Measurements from ENCODE around the gene GPR55.
A peak's percentile ranks its signal among the peaks of the same experiment; 100 is the strongest.

GPR55 gene

GRCh38 chr2:230898713-230899091, 26.3 kb downstream of the GPR55 start:
- no peak for DNase-seq

GRCh38 chr2:230898016-230898712, 26.9 kb downstream of the GPR55 start:
- DNase-seq: no peak

GRCh38 chr2:230896346-230897115, 28.5 kb downstream of the GPR55 start:
- DNase-seq: no peak

- DNase-seq: no peak
Observed at GRCh38 chr2:230895536-230896345, 29.3 kb downstream of the GPR55 start.

- DNase-seq: no peak
Observed at GRCh38 chr2:230893841-230894781, 30.9 kb downstream of the GPR55 start.

GRCh38 chr2:230893338-230893737, 31.7 kb downstream of the GPR55 start:
- DNase-seq: no peak

GRCh38 chr2:230891509-230891908, 33.5 kb downstream of the GPR55 start:
- no peak for DNase-seq

- DNase-seq: no peak
Observed at GRCh38 chr2:230891064-230891463, 34.0 kb downstream of the GPR55 start.

- no peak for DNase-seq
Observed at GRCh38 chr2:230890646-230891045, 34.4 kb downstream of the GPR55 start.

GRCh38 chr2:230889911-230890601, 35.0 kb downstream of the GPR55 start:
- no peak for DNase-seq

- DNase-seq: no peak
Observed at GRCh38 chr2:230888824-230889400, 36.1 kb downstream of the GPR55 start.

- DNase-seq: no peak
Observed at GRCh38 chr2:230887342-230887741, 37.7 kb downstream of the GPR55 start.

- no peak for DNase-seq
Observed at GRCh38 chr2:230886671-230887071, 38.4 kb downstream of the GPR55 start.

- DNase-seq: no peak
Observed at GRCh38 chr2:230886206-230886605, 38.8 kb downstream of the GPR55 start.

- peak; percentile 55 for DNase-seq
Observed at GRCh38 chr2:230885463-230886130, 39.4 kb downstream of the GPR55 start.

GRCh38 chr2:230881840-230882239, 43.2 kb downstream of the GPR55 start:
- no peak for DNase-seq

GRCh38 chr2:230879891-230880290, 45.2 kb downstream of the GPR55 start:
- no peak for DNase-seq

GRCh38 chr2:230879271-230879882, 45.7 kb downstream of the GPR55 start:
- no peak for DNase-seq

- no peak for DNase-seq
Observed at GRCh38 chr2:230878599-230879188, 46.3 kb downstream of the GPR55 start.

Measured in NCI-H1417 treated with DMSO at 0.1 percent for 48 hours (cell line).